ENCODE results near the gene RBM15. TPM values are rescaled to one million over a fixed set of nuclear protein-coding genes. Genes with fewer than 3 reads are reported as not detected.

Gene RBM15
- total and polyA plus RNA-seq, 5 experiments from 2014 or later: 6.6 to 44.0 (median 11.0) TPM

Other genes with a start within 250 kb of the RBM15 start
- not detected for gene UBL4B, start 226.9 kb upstream of the RBM15 start, total RNA-seq
- not detected for gene UBL4B, start 226.9 kb upstream of the RBM15 start, polyA plus RNA-seq
- gene SLC6A17, start 188.9 kb upstream of the RBM15 start, total RNA-seq: not detected
- gene SLC6A17, start 188.9 kb upstream of the RBM15 start, polyA plus RNA-seq: not detected
- gene KCNC4, start 129.1 kb upstream of the RBM15 start, total RNA-seq: 10 to 100 TPM; 11.9 to 12.7 TPM
- gene KCNC4, start 129.1 kb upstream of the RBM15 start, polyA plus RNA-seq: 1 to 10 TPM in 2 of 3 donors, under 1 TPM in 1; 0.90 to 3.1 (median 1.9) TPM
- gene SLC16A4, start 51.6 kb downstream of the RBM15 start, total RNA-seq: under 1 TPM; 0.55 to 0.88 TPM
- under 1 TPM; 0.15 to 0.61 (median 0.59) TPM for gene SLC16A4, start 51.6 kb downstream of the RBM15 start, polyA plus RNA-seq
- 10 to 100 TPM; 72.0 to 76.0 TPM for gene LAMTOR5, start 68.3 kb downstream of the RBM15 start, total RNA-seq
- 100 to 1,000 TPM; 192 to 262 (median 247) TPM for gene LAMTOR5, start 68.3 kb downstream of the RBM15 start, polyA plus RNA-seq
- not detected for gene PROK1, start 111.8 kb downstream of the RBM15 start, total RNA-seq
- not detected for gene PROK1, start 111.8 kb downstream of the RBM15 start, polyA plus RNA-seq
- not detected for gene KCNA10, start 179.8 kb downstream of the RBM15 start, total RNA-seq
- gene KCNA10, start 179.8 kb downstream of the RBM15 start, polyA plus RNA-seq: not detected